Head of caudate nucleus (tissue), 42 donors: Measurements from ENCODE around the gene S100A5.
"Not testable (repeated sequence)": the region's sequence is repeated elsewhere in the genome, so short reads cannot be mapped to it uniquely, and the experiment has no call there.

Experiments used
- DNase-seq, 42 donors: peaks; one replicate each; pipeline versions ENCODE4 v3.0.0 to v3.0.0-alpha.2; 2020 to 2021; ENCODE audit warnings: mixed read lengths in 7 of 42
- intact Hi-C: fragments of 100-400 bp; cut with DNase I; formaldehyde crosslinking; loops from one replicate; pipeline ENCODE4 v1.15.0; 2022

Gene S100A5

GRCh38 chr1:153520137-153520691 lies 20.5 kb downstream of the S100A5 start:
- DNase-seq, result peak in 1 of 42 donors; percentile 9
- intact Hi-C loops, result not testable (repeated sequence)

DNA sequence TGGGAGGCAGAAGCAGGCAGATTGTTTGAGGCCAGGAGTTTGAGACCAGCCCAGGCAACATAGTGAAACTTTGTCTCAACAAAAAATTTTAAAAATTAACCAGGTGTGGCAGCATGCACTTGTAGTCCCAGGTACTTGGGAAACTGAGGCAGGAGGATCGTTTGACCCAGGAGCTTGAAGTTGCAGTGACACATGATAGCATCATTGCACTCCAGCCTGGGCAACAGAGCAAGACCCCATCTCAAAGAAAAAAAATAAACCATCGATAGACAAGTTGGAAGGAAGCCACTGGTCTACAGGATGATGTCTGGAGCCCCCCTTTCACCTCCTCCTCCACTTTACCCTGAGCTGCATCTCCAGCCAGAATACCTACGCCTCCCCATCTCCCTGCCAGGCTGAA lies 21.5 kb downstream of the S100A5 start:
- intact Hi-C loops, result loop anchor here (10.0 kb wide), 1 partner anchor 466 kb away; the partner anchor contains the start of gene RAB13
- DNase-seq, result peak in 2 of 42 donors; percentile 0 to 2

GRCh38 chr1:153515504-153516394 lies 25.0 kb downstream of the S100A5 start:
- intact Hi-C loops, result loop anchor here (10.0 kb wide), 1 partner anchor 469 kb away; the partner anchor contains the start of gene RAB13
- DNase-seq, result peak in 1 of 42 donors; percentile 18

GRCh38 chr1:153513666-153514065 lies 27.1 kb downstream of the S100A5 start:
- DNase-seq, result peak in 1 of 42 donors; percentile 15
- intact Hi-C loops, result loop anchor here (10.0 kb wide), 1 partner anchor 471 kb away; the partner anchor contains the start of gene RAB13

DNA sequence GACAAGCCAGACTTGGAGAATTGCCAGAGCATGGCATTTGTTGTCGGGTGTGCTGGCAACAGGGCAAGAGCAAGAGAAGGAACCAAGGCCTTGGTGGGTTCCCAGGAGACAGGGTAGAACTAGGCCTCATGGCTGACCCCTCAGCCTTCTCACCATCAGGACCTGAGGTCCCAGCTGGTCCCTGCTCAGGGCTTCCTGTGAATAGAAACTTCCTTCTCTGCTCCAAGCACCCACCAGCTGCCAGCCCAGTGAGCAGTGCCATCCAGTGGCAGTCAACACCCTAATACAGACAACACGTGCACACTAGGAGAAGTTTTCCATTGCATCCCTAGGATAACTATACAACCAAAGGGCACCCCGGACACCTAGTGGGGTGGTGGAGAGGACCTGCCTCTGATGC lies 27.7 kb downstream of the S100A5 start:
- intact Hi-C loops, result loop anchor here (10.0 kb wide), 1 partner anchor 472 kb away; the partner anchor contains the start of gene RAB13
- peak in 1 of 42 donors; percentile 44 for DNase-seq

DNA sequence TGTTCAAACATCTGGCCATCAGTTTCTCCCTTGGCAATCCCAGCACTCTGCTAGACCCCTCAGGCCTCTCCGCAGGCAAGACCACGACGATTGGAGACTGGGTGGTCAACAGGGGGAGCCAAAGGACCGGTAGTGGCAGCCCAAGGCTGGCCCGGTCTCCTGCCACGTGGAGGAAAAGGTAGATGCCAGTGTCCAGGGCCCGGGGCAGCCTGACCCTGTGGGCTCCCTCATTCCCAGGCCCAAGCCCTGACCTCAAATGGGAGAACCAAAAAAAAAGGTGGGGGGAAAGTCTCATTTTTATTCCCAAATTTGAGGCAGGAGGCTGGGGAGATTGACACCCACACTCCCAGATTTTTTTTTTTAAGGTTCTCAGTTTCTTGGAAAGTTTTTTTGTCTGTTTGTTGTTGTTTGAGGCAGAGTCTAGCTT lies 29.7 kb downstream of the S100A5 start:
- intact Hi-C loops, result loop anchor here (1.0 to 10.0 kb wide), 2 partner anchors 57 to 474 kb away; partner anchors contain the start of gene RAB13
- peak; percentile 57 to 90 (median 78) for DNase-seq

DNA sequence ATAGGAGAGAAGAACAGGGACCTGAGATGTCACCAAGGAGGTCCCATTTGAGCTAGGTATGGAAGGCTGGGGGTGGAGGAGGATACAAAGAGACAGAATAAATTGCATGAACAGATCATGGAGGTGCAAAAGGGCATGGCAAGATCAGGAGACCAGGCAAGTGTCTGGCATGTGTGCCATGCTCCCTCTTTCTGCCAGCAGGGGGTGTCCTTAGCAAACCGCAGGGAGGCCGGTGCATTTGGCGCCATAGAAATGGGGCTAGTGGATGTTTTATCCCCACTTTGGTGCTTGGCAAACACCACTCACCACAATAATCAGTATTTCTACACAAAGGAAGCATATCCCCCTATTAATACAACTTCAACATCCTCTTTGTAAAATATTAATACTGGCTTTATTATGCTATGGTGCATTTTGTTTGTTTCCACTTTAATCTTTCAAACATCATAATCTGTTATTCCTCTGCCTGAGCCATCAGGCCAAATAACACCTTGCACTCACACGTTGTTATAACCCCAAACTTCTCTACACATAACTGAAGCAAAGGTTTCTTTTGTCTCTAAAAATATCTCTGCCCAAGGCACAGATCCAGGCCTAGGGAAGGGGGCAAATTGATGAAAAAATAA lies 30.9 kb downstream of the S100A5 start:
- intact Hi-C loops, result loop anchor here (1.0 to 10.0 kb wide), 2 partner anchors 58 to 475 kb away; partner anchors contain the start of gene RAB13
- peak in 28 of 42 donors; percentile 22 to 71 (median 46) for DNase-seq

DNA sequence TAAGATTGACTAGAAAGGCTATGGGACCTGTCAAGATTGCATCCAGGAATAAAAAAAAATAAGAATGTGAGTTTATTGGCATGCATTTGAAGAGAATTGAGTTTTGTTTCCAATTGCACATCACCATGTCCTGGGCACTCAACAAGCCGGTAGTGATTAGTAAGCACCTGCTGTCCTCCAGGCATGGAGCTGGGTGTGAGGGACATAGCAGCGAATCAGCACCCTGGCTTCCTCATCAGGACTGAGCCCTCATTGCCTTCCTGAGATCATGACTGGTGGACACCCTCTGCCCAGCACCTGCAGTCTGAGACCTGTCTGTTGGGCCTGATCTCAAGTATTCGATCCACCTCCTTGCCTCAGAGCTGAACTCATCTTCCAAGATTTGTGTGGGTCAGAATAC lies 31.7 kb downstream of the S100A5 start:
- intact Hi-C loops, result no loop called here
- DNase-seq, result peak in 1 of 42 donors; percentile 20

DNA sequence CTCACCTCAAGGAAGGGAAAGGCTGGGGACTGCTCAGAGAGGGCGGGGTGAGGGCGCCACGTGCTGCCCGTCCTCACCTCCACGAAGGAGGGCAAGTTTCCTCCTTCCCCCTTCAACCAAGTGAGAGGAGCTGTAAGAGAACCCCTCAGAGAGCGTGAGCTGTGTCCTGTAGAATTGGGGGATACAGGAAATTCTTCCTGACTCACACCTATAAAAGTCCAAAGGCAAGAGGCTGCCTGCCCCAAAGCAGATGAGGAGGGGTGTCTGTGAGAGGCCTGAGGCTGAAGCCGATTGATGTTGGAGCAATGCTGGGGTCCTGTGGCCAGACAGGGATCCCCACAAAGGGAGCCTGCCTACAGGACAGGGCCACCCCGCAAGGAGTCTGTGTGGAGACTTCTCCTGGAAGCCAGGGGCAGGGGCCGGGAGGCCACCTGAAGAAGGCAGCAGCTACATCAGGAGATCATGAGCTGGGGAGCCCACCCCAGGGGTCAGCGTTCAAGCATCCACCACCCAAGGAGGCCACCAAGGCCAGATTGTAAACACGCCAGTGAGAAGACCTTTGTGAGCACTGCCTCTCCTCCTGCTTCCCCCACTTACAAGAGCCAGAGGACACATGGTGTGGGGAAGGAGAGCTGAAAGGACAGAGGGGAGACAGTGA lies 32.7 kb downstream of the S100A5 start:
- intact Hi-C loops, result no loop called here
- peak in 1 of 42 donors; percentile 27 for DNase-seq

- intact Hi-C loops, result no loop called here
- DNase-seq, result peak in 12 of 42 donors; percentile 14 to 74 (median 34)
Measured at GRCh38 chr1:153506831-153507413, 33.8 kb downstream of the S100A5 start.

- no peak for DNase-seq
- intact Hi-C loops, result no loop called here
Measured at GRCh38 chr1:153506386-153506785, 34.3 kb downstream of the S100A5 start.

GRCh38 chr1:153505576-153505975 lies 35.2 kb downstream of the S100A5 start:
- intact Hi-C loops, result no loop called here
- DNase-seq, result no peak

DNA sequence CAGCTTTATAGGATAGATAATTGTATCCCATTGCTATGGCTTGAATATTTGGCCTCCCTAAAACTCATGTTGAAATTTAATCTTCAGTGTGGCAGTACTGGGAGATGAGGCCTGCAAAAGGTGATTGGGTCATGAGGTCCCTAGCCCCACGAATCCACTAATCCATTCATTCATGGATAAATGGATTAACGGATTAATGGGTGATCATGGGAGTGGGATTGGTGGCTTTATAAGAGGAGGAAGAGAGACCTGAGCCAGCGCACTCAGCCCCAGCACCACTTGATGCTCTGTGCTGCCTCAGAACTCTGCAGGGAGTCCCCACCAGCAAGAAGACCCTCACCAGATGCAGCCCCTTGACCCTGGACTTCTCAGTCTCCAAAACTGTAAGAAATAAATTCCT lies 37.0 kb downstream of the S100A5 start:
- DNase-seq, result no peak
- intact Hi-C loops, result no loop called here

DNA sequence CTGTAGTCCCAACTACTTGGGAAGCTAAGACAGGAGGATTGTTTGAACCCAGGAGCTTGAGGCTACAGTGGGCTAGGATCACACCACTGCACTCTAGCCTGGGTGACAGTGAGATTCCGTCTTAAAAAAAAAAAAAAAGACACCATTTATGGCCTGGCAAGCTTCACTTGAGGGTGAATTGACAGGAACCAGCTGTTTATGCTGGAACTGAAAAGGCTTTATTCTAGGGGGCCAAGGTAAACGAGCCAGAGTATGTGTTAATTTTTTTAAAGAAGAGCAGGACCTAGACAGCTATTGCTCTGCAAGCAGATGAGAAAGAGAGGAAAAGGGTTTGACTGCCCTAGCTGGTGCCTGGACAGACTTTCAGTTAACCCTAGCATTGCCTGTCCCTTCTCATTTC lies 42.0 kb downstream of the S100A5 start:
- no peak for DNase-seq
- intact Hi-C loops, result no loop called here

- DNase-seq, result no peak
- intact Hi-C loops, result loop anchor here (2.0 kb wide), 1 partner anchor 143 kb away; no protein-coding TSS in a partner anchor
Measured at GRCh38 chr1:153495536-153495935, 45.2 kb downstream of the S100A5 start.

DNA sequence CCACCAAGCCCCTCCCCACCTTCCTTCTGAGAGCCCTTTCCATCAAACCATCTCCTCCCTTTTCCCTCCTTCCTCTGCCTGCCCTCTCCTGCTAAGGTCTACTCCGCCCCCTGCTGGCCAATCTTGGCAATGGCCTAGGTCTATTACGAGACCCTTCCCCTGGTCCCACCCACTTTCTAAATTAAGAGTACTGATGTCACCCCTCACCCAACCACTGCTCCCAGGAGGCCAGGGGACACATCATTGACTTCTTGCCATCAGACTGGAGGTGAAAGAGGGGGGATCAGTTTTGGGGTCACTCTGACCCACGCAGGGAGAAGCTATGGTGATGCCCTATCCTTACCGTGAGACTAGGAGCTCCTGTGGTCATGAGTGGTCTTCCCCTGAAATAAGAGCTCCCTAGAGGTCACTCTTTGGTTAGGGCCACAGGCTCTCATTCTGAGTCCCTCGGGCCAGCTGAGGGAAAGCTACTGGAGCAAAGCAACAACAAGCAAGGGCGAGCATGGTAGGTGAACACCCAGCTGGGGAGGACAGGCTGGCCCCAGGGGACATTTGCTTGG lies 45.7 kb downstream of the S100A5 start:
- intact Hi-C loops, result loop anchor here (2.0 kb wide), 1 partner anchor 142 kb away; no protein-coding TSS in a partner anchor
- DNase-seq, result peak; percentile 34 to 89 (median 71)

GRCh38 chr1:153493343-153493960 lies 47.3 kb downstream of the S100A5 start:
- intact Hi-C loops, result no loop called here
- no peak for DNase-seq
